Kidney glomerular epithelial cell (primary cell): Measurements from ENCODE around the gene NCF4.
A peak's percentile ranks its signal among the peaks of the same experiment; 100 is the strongest.

Source experiments
- DNase-seq: peaks from one replicate; lab custom pipeline; 2025; lab: John Stamatoyannopoulos, UW

Gene NCF4

GRCh38 chr22:36922105-36922608 lies 61.4 kb downstream of the NCF4 start:
- DNase-seq: peak; percentile 73

DNA sequence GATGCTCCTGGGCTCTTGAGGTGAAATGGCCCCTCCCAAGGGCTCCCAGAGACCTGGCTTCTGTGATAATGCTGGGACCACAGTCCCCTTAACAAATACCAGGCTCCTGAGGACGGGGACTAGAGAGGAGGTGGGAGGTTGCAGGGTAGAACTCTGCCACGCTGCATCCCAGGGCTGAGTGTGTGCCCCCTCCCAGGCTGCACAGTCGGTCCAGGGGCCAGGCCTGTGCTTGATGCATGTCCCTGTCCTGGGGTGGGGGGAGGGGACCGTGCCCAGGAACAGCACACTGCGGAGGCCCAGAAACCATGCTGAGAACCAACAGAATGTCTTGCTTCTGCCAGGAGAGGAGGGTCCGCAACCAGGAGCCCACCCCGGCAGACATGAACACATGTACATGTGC lies 61.9 kb downstream of the NCF4 start:
- no peak for DNase-seq

DNA sequence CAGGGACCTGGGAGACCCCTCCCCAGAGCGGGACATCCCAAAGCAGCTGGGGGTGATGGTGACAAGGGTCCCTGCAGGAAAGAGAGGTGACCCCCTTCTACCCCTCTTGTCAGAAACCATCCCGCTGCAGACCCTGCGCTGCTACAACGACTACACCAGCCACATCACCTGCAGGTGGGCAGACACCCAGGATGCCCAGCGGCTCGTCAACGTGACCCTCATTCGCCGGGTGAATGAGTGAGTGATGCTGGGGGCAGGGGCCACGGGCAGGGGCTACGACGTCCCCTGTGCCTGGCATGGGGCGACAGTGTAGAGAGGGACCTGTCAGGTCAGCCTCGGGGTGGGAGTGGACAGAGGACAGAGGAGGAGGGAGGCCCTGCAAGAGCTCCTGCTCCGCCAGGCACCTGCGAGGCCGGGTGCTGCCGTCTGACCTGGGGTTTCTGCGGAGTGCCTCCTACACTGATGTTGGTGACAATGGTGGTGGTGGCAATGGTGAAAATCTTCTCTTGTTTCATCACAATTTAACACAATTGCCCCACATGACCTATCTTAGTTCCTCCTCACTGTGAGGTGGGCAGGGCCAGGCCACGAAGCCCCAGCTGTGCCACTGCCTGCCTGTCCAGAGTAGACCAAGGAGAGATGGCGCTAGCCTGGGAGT lies 62.5 kb downstream of the NCF4 start:
- DNase-seq: no peak

GRCh38 chr22:36924151-36924698 lies 63.4 kb downstream of the NCF4 start:
- no peak for DNase-seq

DNA sequence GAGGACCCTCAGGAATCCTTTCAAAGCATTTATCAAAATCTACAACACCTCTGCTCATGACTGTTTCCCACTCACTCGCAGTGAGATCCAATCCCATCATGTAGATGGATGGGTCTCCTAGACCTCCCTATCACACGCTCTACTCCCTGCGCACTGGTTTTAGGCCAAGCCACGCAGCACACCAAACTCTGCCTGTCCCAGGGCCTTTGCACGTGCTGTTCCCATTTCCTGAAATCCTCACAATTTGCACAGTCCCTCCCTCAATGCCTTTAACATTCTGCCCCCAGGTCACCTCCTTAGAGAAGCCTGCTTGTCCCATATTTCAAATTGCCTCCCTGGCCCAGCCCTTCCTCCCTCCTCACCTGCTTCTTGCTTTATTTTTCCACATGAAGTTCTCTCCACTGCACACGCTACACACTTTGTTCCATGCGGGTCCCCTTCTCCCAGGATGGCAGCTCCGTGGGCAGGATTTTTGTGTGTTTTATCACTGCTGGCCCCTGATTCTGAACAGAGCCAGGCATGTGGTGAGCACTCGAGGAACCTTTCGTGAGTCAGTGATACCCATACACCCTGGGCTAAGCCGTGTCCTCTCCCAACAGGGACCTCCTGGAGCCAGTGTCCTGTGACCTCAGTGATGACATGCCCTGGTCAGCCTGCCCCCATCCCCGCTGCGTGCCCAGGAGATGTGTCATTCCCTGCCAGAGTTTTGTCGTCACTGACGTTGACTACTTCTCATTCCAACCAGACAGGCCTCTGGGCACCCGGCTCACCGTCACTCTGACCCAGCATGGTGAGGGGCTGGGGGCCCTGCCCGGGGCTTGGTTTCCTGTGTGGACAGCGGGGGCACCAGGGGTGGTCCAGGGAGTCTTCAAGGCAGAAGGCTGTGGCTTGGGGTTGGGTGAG lies 64.8 kb downstream of the NCF4 start:
- DNase-seq: no peak

- DNase-seq: no peak
Observed at GRCh38 chr22:36926309-36926708, 65.5 kb downstream of the NCF4 start.

- DNase-seq: no peak
Observed at GRCh38 chr22:36926721-36927435, 66.1 kb downstream of the NCF4 start.
